HG02623 (cell line): ENCODE data around the gene EFTUD2.
"Not testable (repeated sequence)": the region's sequence is repeated elsewhere in the genome, so short reads cannot be mapped to it uniquely, and the experiment has no call there.

Experiments used
- ATAC-seq: cut with Tn5 transposase; IDR thresholded peaks from one replicate; pipeline ENCODE4 v1.9.1; 2021; ENCODE audit warnings: moderate library complexity; ENCODE audit not compliant: unreplicated experiment

EFTUD2 gene

GRCh38 chr17:44899074-44899782 is at the start of gene EFTUD2:
TSS of gene EFTUD2 (minus strand) at chr17:44899445. CDS start at chr17:44894521, 4,924 bp downstream.
- peak; percentile 71 for ATAC-seq

GRCh38 chr17:44948315-44948795 is 49.1 kb upstream of the EFTUD2 start:
- no peak for ATAC-seq

GRCh38 chr17:44947461-44948314 is 48.4 kb upstream of the EFTUD2 start, which contains the start of gene KIF18B:
TSS of gene KIF18B (minus strand) at chr17:44947773. CDS start at chr17:44936344, 11,429 bp downstream.
- ATAC-seq = peak; percentile 87

GRCh38 chr17:44945652-44946051 is 46.4 kb upstream of the EFTUD2 start:
- not testable (repeated sequence) for ATAC-seq

GRCh38 chr17:44942456-44942855 is 43.2 kb upstream of the EFTUD2 start:
- no peak for ATAC-seq

GRCh38 chr17:44941712-44942331 is 42.6 kb upstream of the EFTUD2 start:
- ATAC-seq = no peak

GRCh38 chr17:44940768-44941167 is 41.5 kb upstream of the EFTUD2 start:
- ATAC-seq = no peak

GRCh38 chr17:44940317-44940716 is 41.1 kb upstream of the EFTUD2 start:
- ATAC-seq = no peak

GRCh38 chr17:44935116-44935515 is 35.9 kb upstream of the EFTUD2 start:
- no peak for ATAC-seq

GRCh38 chr17:44934745-44935105 is 35.5 kb upstream of the EFTUD2 start:
- no peak for ATAC-seq

- ATAC-seq = no peak
Measured at GRCh38 chr17:44933824-44934744, 34.8 kb upstream of the EFTUD2 start.

GRCh38 chr17:44932787-44933097 is 33.5 kb upstream of the EFTUD2 start:
- no peak for ATAC-seq

- no peak for ATAC-seq
Measured at GRCh38 chr17:44932096-44932786, 33.0 kb upstream of the EFTUD2 start.

GRCh38 chr17:44931376-44931775 is 32.1 kb upstream of the EFTUD2 start:
- ATAC-seq = no peak

GRCh38 chr17:44930667-44931066 is 31.4 kb upstream of the EFTUD2 start:
- ATAC-seq = no peak

GRCh38 chr17:44928950-44929720 is 29.9 kb upstream of the EFTUD2 start:
- no peak for ATAC-seq

- ATAC-seq = no peak
Measured at GRCh38 chr17:44928136-44928535, 28.9 kb upstream of the EFTUD2 start.

- ATAC-seq = no peak
Measured at GRCh38 chr17:44927696-44928095, 28.5 kb upstream of the EFTUD2 start.

GRCh38 chr17:44926821-44927525 is 27.7 kb upstream of the EFTUD2 start:
- no peak for ATAC-seq
